BLaER1 treated with 17β-estradiol and CSF1 and Interleukin-3, amounts not matched to agents 10 nM and 100 nM (cell line): ENCODE results near the gene MC2R.
"Not testable (repeated sequence)": the region's sequence is repeated elsewhere in the genome, so short reads cannot be mapped to it uniquely, and the experiment has no call there.

Experiments used
- H3K27ac ChIP-seq, 11 experiments: shearing (Covaris generic); formaldehyde crosslinking; 2 replicates each; pipeline ENCODE4 v1.8.1; 2022
- H3K27me3 ChIP-seq, 11 experiments: shearing (Covaris generic); formaldehyde crosslinking; 2 replicates each; pipeline ENCODE4 v1.8.1; 2022
- H3K36me3 ChIP-seq, 11 experiments: shearing (Covaris generic); formaldehyde crosslinking; 2 replicates each; pipeline ENCODE4 v1.8.1; 2022
- H3K4me1 ChIP-seq, 10 experiments: shearing (Covaris generic); formaldehyde crosslinking; 2 replicates each; pipeline ENCODE4 v1.8.1; 2022
- H3K4me2 ChIP-seq, 11 experiments: shearing (Covaris generic); formaldehyde crosslinking; 2 replicates each; pipeline ENCODE4 v1.8.1; 2022
- H3K4me3 ChIP-seq, 10 experiments: shearing (Covaris generic); formaldehyde crosslinking; 2 replicates each; pipeline ENCODE4 v1.8.1; 2022
- H3K9ac ChIP-seq, 11 experiments: shearing (Covaris generic); formaldehyde crosslinking; 2 replicates each; pipeline ENCODE4 v1.8.1; 2022
- H3K9me3 ChIP-seq, 11 experiments: shearing (Covaris generic); formaldehyde crosslinking; replicated peaks in 1 of 11; 2 replicates each; pipeline ENCODE4 v1.8.1; 2022
- H4K20me1 ChIP-seq, 11 experiments: shearing (Covaris generic); formaldehyde crosslinking; 2 replicates each; pipeline ENCODE4 v1.8.1; 2022
- Cebpa-rat ChIP-seq, 11 experiments: shearing (Covaris generic); IDR thresholded peaks; 2 replicates each; pipeline ENCODE4 v1.8.1; 2022

MC2R gene

GRCh38 chr18:13879937-13880336, 35.4 kb downstream of the MC2R start:
- H3K27ac ChIP-seq: no peak overlapping the region
- H3K27me3 ChIP-seq: no peaks in the 10 kb centered on the region
- TF ChIP-seq Cebpa-rat (IDR thresholded peaks at IDR 0.05): no peak
- H4K20me1 ChIP-seq: no peaks in the 10 kb centered on the region
- H3K9me3 ChIP-seq: peaks cover 0 to 5% (median 0%) of the 10 kb centered on the region in 11 experiments; a peak in 3 of 22 replicates
- H3K4me1 ChIP-seq: peaks cover 0 to 4% (median 0%) of the 10 kb centered on the region in 10 experiments; a peak in 1 of 20 replicates
- H3K4me3 ChIP-seq: no peak overlapping the region
- H3K9ac ChIP-seq: no peak overlapping the region
- no peak overlapping the region for H3K4me2 ChIP-seq
- H3K36me3 ChIP-seq: no peaks in the 10 kb centered on the region

- no peaks in the 10 kb centered on the region for H4K20me1 ChIP-seq
- peaks cover 0 to 4% (median 0%) of the 10 kb centered on the region in 10 experiments; a peak in 1 of 20 replicates for H3K4me1 ChIP-seq
- H3K4me3 ChIP-seq: no peak overlapping the region
- H3K9ac ChIP-seq: no peak overlapping the region
- no peak overlapping the region for H3K27ac ChIP-seq
- no peak for TF ChIP-seq Cebpa-rat (IDR thresholded peaks at IDR 0.05)
- H3K36me3 ChIP-seq: no peaks in the 10 kb centered on the region
- H3K4me2 ChIP-seq: no peak overlapping the region
- H3K9me3 ChIP-seq: peaks cover 0 to 5% (median 0%) of the 10 kb centered on the region in 11 experiments; a peak in 3 of 22 replicates
- H3K27me3 ChIP-seq: no peaks in the 10 kb centered on the region
Measured at GRCh38 chr18:13879492-13879891, 35.8 kb downstream of the MC2R start.

GRCh38 chr18:13878857-13879256, 36.5 kb downstream of the MC2R start:
- Histone ChIP-seq H4K20me1 (no peaks in the 10 kb centered on the region), H3K9me3 (peaks cover 0 to 5% (median 0%) of the 10 kb centered on the region in 11 experiments; a peak in 3 of 22 replicates), H3K4me3 (no peak overlapping the region), H3K4me2 (no peak overlapping the region), H3K4me1 (peaks cover 0 to 4% (median 0%) of the 10 kb centered on the region in 10 experiments; a peak in 1 of 20 replicates), H3K9ac (no peak overlapping the region), H3K27ac (no peak overlapping the region), H3K27me3 (no peaks in the 10 kb centered on the region), H3K36me3 (no peaks in the 10 kb centered on the region)
- no peak for TF ChIP-seq Cebpa-rat (IDR thresholded peaks at IDR 0.05)

DNA sequence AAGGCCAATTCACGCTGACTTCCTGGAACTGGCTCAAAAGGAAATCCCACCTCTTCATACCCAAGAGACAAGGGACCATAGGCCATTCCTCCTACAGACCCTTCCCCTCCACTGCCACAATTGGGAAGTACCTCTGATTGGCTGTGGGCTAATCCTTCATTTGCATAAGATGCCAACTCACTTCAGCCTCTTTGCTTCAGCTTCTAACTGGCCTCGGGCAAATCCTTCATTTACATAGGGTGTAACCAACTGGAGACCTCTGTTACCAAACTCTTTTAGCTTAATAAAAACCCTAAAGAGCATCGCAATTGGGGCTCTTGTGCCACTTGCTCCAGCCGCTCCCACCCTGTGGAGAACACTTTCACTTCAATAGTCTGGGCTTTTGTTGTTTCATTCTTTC, 38.2 kb downstream of the MC2R start:
- no peaks in the 10 kb centered on the region for H3K36me3 ChIP-seq
- H3K4me1 ChIP-seq: peaks cover 0 to 4% (median 0%) of the 10 kb centered on the region in 10 experiments; a peak in 1 of 20 replicates
- no peak overlapping the region for H3K27ac ChIP-seq
- H4K20me1 ChIP-seq: no peaks in the 10 kb centered on the region
- H3K9me3 ChIP-seq: peaks cover 0 to 5% (median 0%) of the 10 kb centered on the region in 11 experiments; a peak in 3 of 22 replicates
- no peak overlapping the region for H3K4me3 ChIP-seq
- TF ChIP-seq Cebpa-rat (IDR thresholded peaks at IDR 0.05): no peak
- H3K27me3 ChIP-seq: no peaks in the 10 kb centered on the region
- H3K9ac ChIP-seq: no peak overlapping the region
- H3K4me2 ChIP-seq: no peak overlapping the region

- Histone ChIP-seq H3K36me3 (no peaks in the 10 kb centered on the region), H3K4me3 (no peak overlapping the region), H3K4me2 (no peak overlapping the region), H3K27ac (no peak overlapping the region), H4K20me1 (no peaks in the 10 kb centered on the region), H3K4me1 (peaks cover 0 to 12% (median 2%) of the 10 kb centered on the region in 10 experiments; a peak in 7 of 20 replicates), H3K9ac (no peak overlapping the region), H3K27me3 (no peaks in the 10 kb centered on the region), H3K9me3 (peaks cover 0 to 5% (median 0%) of the 10 kb centered on the region in 11 experiments; a peak in 3 of 22 replicates)
- no peak for TF ChIP-seq Cebpa-rat (IDR thresholded peaks at IDR 0.05)
Measured at GRCh38 chr18:13874558-13874957, 40.8 kb downstream of the MC2R start.

DNA sequence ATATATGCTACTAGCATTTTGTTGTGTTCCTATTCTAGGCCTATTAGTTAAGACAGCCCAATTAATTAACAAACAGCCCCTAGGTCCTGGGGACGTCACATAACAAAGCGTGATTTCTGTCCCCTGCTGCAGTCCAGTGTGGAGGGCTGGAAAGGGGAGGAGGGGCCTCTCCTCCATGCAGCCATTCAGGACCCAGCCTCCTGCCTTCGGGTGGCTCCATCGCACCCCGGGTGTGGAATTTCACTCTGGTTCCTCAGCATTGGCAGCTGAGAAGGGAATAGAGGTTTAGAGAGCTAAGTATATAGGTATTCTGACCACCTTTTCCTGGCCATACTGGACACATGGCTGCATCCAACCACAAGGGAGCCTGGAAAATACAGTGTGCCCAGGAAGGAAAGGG, 42.4 kb downstream of the MC2R start:
- Histone ChIP-seq H3K27ac (no peak overlapping the region), H3K4me3 (no peak overlapping the region), H3K36me3 (no peaks in the 10 kb centered on the region), H4K20me1 (no peaks in the 10 kb centered on the region), H3K9ac (no peak overlapping the region), H3K4me1 (peaks cover 0 to 21% (median 4%) of the 10 kb centered on the region in 10 experiments; a peak in 11 of 20 replicates), H3K27me3 (peaks cover 0 to 9% (median 7%) of the 10 kb centered on the region in 11 experiments; a peak in 11 of 22 replicates), H3K4me2 (no peak overlapping the region), H3K9me3 (peaks cover 0 to 5% (median 0%) of the 10 kb centered on the region in 11 experiments; a peak in 3 of 22 replicates)
- TF ChIP-seq Cebpa-rat (IDR thresholded peaks at IDR 0.05): no peak

- Histone ChIP-seq H3K9ac (no peak overlapping the region), H4K20me1 (no peaks in the 10 kb centered on the region), H3K4me3 (no peak overlapping the region), H3K27ac (no peak overlapping the region), H3K4me2 (no peak overlapping the region), H3K27me3 (peaks cover 0 to 9% (median 7%) of the 10 kb centered on the region in 11 experiments; a peak in 11 of 22 replicates), H3K36me3 (no peaks in the 10 kb centered on the region), H3K4me1 (peaks cover 0 to 27% (median 7%) of the 10 kb centered on the region in 10 experiments; a peak in 11 of 20 replicates), H3K9me3 (peaks cover 0 to 5% (median 0%) of the 10 kb centered on the region in 11 experiments; a peak in 3 of 22 replicates)
- TF ChIP-seq Cebpa-rat (IDR thresholded peaks at IDR 0.05): no peak
Measured at GRCh38 chr18:13872373-13872772, 43.0 kb downstream of the MC2R start.

GRCh38 chr18:13871701-13872100, 43.6 kb downstream of the MC2R start:
- Histone ChIP-seq H3K4me1 (peaks cover 0 to 33% (median 7%) of the 10 kb centered on the region in 10 experiments; a peak in 11 of 20 replicates), H4K20me1 (no peaks in the 10 kb centered on the region)

DNA sequence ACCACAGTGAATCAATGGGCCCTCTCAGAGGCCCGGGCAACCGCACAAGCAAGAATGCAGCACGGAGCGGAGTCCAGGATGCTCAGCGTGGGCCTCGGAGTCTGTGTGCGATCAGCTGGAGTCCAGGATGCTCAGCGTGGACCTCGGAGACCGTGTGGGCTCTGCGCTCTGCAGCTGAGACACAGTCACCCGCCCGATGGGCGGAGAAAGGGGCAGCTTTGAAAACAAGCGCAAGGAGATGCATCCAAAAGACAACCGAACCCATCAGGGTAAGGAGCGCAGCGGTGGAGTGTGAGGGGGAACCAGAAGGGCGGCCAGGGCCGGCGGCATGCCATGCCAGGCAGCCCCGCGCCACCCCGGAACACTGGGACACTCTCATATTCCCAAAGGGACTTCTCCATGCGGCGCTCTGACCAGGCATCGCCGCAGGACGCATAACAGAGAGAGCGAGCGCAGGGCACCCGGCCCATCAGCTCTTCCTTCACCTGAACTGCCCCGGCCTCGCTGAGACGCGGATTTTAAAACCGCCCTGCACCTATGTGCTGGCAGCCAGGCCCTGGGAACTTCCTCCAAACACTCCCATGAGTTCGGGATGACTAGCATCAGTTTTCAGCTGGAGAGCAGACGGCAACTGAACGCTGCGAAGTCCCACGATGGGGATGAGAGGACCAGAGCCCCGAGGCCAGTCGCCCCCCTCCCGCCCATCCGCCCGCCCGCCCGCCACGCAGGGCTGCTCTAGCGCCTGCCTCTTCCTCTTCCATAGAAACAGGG, 46.6 kb downstream of the MC2R start:
- H3K4me2 ChIP-seq: peak overlapping the region in 7 of 11 experiments; percentile 1 to 51 (median 22); a peak in 7 of 22 replicates
- peaks cover 0 to 9% (median 7%) of the 10 kb centered on the region in 11 experiments; a peak in 11 of 22 replicates for H3K27me3 ChIP-seq
- no peak overlapping the region for H3K27ac ChIP-seq
- no peak overlapping the region for H3K4me3 ChIP-seq
- H3K9me3 ChIP-seq: peaks cover 6 to 23% (median 14%) of the 10 kb centered on the region in 11 experiments; a peak in 19 of 22 replicates
- no peaks in the 10 kb centered on the region for H4K20me1 ChIP-seq
- no peak overlapping the region for H3K9ac ChIP-seq
- no peak for TF ChIP-seq Cebpa-rat (IDR thresholded peaks at IDR 0.05)
- H3K4me1 ChIP-seq: peaks cover 0 to 35% (median 7%) of the 10 kb centered on the region in 10 experiments; a peak in 11 of 20 replicates
- H3K36me3 ChIP-seq: no peaks in the 10 kb centered on the region

More at GRCh38 chr18:13871701-13872100, 43.6 kb downstream of the MC2R start:
- no peak overlapping the region for H3K27ac ChIP-seq
- H3K4me3 ChIP-seq: no peak overlapping the region
- H3K9ac ChIP-seq: no peak overlapping the region
- no peaks in the 10 kb centered on the region for H3K36me3 ChIP-seq
- H3K9me3 ChIP-seq: no peaks in the 10 kb centered on the region
- H3K27me3 ChIP-seq: peaks cover 0 to 9% (median 7%) of the 10 kb centered on the region in 11 experiments; a peak in 11 of 22 replicates
- TF ChIP-seq Cebpa-rat (IDR thresholded peaks at IDR 0.05): no peak
- H3K4me2 ChIP-seq: peak overlapping the region in 3 of 11 experiments; percentile 1 to 25 (median 22); a peak in 1 of 22 replicates

DNA sequence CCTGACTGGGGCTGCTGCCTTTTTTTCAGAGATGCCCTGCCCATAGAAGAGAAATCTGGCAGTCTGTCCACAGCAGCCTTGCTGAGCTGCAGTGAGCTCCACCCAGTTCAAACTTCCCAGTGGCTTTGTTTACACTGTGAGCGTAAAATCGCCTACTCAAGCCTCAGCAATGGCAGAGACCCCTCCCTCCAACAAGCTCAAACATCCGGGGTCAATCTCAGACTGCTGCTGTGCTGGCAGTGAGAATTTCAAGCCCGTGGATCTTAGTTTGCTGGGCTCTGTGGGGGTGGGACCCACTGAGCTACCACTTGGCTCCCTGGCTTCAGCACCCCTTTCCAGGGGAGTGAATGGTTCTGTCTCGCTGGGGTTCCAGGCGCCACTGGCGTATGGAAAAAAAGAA, 52.4 kb downstream of the MC2R start:
- H3K9ac ChIP-seq, H3K4me2 ChIP-seq, H3K27ac ChIP-seq, H3K36me3 ChIP-seq, H3K4me3 ChIP-seq, H4K20me1 ChIP-seq, H3K27me3 ChIP-seq: not testable (repeated sequence)
- peaks cover 0 to 17% (median 3%) of the 10 kb centered on the region in 10 experiments; a peak in 8 of 20 replicates for H3K4me1 ChIP-seq
- peaks cover 22 to 51% (median 39%) of the 10 kb centered on the region in 11 experiments; a peak in 21 of 22 replicates for H3K9me3 ChIP-seq
